ENCODE data around the gene AK4.

DNA sequence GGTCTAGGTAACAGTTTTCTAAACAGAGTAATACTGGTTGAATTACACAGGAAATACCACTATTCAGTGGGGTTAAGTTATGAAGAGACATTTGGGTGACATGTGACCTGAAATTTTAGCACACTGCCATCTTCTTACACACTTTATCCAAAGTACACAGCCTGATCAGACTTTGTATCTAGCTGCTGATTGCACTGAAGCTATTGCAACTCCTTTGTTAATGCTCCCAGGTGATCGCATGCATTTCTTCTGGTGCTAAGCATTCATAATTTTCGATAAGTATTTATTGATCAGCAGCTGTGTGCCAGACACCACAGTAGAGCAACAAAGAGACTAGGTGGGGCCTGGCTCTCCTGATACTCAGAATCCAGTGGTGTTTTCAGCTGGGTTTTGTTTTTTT lies 52.4 kb downstream of the AK4 start:
- TF ChIP-seq, protein P1, sequence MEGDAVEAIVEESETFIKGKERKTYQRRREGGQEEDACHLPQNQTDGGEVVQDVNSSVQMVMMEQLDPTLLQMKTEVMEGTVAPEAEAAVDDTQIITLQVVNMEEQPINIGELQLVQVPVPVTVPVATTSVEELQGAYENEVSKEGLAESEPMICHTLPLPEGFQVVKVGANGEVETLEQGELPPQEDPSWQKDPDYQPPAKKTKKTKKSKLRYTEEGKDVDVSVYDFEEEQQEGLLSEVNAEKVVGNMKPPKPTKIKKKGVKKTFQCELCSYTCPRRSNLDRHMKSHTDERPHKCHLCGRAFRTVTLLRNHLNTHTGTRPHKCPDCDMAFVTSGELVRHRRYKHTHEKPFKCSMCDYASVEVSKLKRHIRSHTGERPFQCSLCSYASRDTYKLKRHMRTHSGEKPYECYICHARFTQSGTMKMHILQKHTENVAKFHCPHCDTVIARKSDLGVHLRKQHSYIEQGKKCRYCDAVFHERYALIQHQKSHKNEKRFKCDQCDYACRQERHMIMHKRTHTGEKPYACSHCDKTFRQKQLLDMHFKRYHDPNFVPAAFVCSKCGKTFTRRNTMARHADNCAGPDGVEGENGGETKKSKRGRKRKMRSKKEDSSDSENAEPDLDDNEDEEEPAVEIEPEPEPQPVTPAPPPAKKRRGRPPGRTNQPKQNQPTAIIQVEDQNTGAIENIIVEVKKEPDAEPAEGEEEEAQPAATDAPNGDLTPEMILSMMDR (optimal IDR thresholded peaks at IDR 0.05 in 1 of 3, IDR thresholded peaks at IDR 0.05 in 1 of 3, conservative IDR thresholded peaks at IDR 0.05 in 1 of 3; ENCODE audit: extremely low read depth in 1 of 3, insufficient read depth in 2 of 3, low read length in 3 of 3) = no peak
- no peak for TF ChIP-seq EZH2 (IDR thresholded peaks at IDR 0.05; ENCODE audit: low read length)

All from keratinocyte (primary cell).